ENCODE results near the gene KCNV2. TPM values are rescaled to one million over a fixed set of nuclear protein-coding genes. Genes with fewer than 3 reads are reported as not detected.

The KCNV2 gene
- not detected for total RNA-seq

- DNase-seq (no peak), ATAC-seq (ENCODE audit: low FRiP score in 2 of 2) (no peak)
- no peaks in the 10 kb centered on the region for H3K27me3 ChIP-seq
- no peak for TF ChIP-seq CTCF (IDR thresholded peaks at IDR 0.05)
- TF ChIP-seq POLR2A (IDR thresholded peaks at IDR 0.05): no peak
- no peak for TF ChIP-seq EP300 (IDR thresholded peaks at IDR 0.05)
- TF ChIP-seq POLR2AphosphoS5 (IDR thresholded peaks at IDR 0.05): no peak
- 92 to 100% methylated on average over 6 to 7 of the region's 7 CpGs for WGBS, 2 donors
- no peaks in the 10 kb centered on the region for H3K4me1 ChIP-seq
- no peaks in the 10 kb centered on the region for H3K9me3 ChIP-seq
- no peak within 1 kb of the TSS for H3K4me3 ChIP-seq
- no peaks in the 10 kb centered on the region for H3K36me3 ChIP-seq
- no peak within 1 kb of the TSS for H3K27ac ChIP-seq
These were observed at the start of gene KCNV2 for GRCh38 chr9:2717385-2717784. Gene KCNV2, plus strand, starts transcription at chr9:2717510. Its CDS starts 230 bp downstream, at chr9:2717740.

GRCh38 chr9:2673161-2673560 lies 44.1 kb upstream of the KCNV2 start:
- DNase-seq (no peak), ATAC-seq (ENCODE audit: low FRiP score in 2 of 2) (no peak)
- 95 to 100% methylated on average over 3 of the region's 3 CpGs for WGBS, 2 donors
- no peak for TF ChIP-seq POLR2A (IDR thresholded peaks at IDR 0.05)
- TF ChIP-seq CTCF (IDR thresholded peaks at IDR 0.05): no peak
- no peak for TF ChIP-seq EP300 (IDR thresholded peaks at IDR 0.05)
- no peak for TF ChIP-seq POLR2AphosphoS5 (IDR thresholded peaks at IDR 0.05)
- Histone ChIP-seq H3K27me3 (no peaks in the 10 kb centered on the region), H3K27ac (no peak overlapping the region), H3K4me1 (no peaks in the 10 kb centered on the region), H3K4me3 (no peak overlapping the region), H3K9me3 (no peaks in the 10 kb centered on the region), H3K36me3 (no peaks in the 10 kb centered on the region)

GRCh38 chr9:2674141-2674824 lies 43.0 kb upstream of the KCNV2 start:
- TF ChIP-seq POLR2AphosphoS5 (IDR thresholded peaks at IDR 0.05) (no peak), POLR2A (IDR thresholded peaks at IDR 0.05) (no peak), CTCF (IDR thresholded peaks at IDR 0.05) (no peak), EP300 (IDR thresholded peaks at IDR 0.05) (no peak)
- H3K9me3 ChIP-seq: no peaks in the 10 kb centered on the region
- WGBS, 2 donors: 91% methylated on average over 9 of the region's 9 CpGs
- H3K36me3 ChIP-seq: no peaks in the 10 kb centered on the region
- H3K4me3 ChIP-seq: no peak overlapping the region
- no peak for ATAC-seq (ENCODE audit: low FRiP score in 2 of 2)
- no peak for DNase-seq
- no peak overlapping the region for H3K27ac ChIP-seq
- no peaks in the 10 kb centered on the region for H3K27me3 ChIP-seq
- no peaks in the 10 kb centered on the region for H3K4me1 ChIP-seq

- ATAC-seq (ENCODE audit: low FRiP score in 2 of 2): no peak
- H3K27ac ChIP-seq: no peak overlapping the region
- no peak for DNase-seq
- no peaks in the 10 kb centered on the region for H3K4me1 ChIP-seq
- H3K27me3 ChIP-seq: no peaks in the 10 kb centered on the region
- no peak overlapping the region for H3K4me3 ChIP-seq
- TF ChIP-seq EP300 (IDR thresholded peaks at IDR 0.05) (no peak), POLR2AphosphoS5 (IDR thresholded peaks at IDR 0.05) (no peak), CTCF (IDR thresholded peaks at IDR 0.05) (no peak), POLR2A (IDR thresholded peaks at IDR 0.05) (no peak)
- no peaks in the 10 kb centered on the region for H3K36me3 ChIP-seq
- WGBS, 2 donors: 50 to 93% methylated on average over 1 of the region's 1 CpG
- H3K9me3 ChIP-seq: no peaks in the 10 kb centered on the region
These were observed 41.5 kb upstream of the KCNV2 start for GRCh38 chr9:2675834-2676233.

GRCh38 chr9:2676466-2676865 lies 40.8 kb upstream of the KCNV2 start:
- 59 to 60% methylated on average over 4 of the region's 4 CpGs for WGBS, 2 donors
- DNase-seq: no peak
- Histone ChIP-seq H3K27ac (no peak overlapping the region), H3K36me3 (no peaks in the 10 kb centered on the region), H3K4me1 (no peaks in the 10 kb centered on the region), H3K27me3 (no peaks in the 10 kb centered on the region), H3K9me3 (no peaks in the 10 kb centered on the region), H3K4me3 (no peak overlapping the region)
- ATAC-seq (ENCODE audit: low FRiP score in 2 of 2): no peak
- TF ChIP-seq POLR2A (IDR thresholded peaks at IDR 0.05) (no peak), EP300 (IDR thresholded peaks at IDR 0.05) (no peak), POLR2AphosphoS5 (IDR thresholded peaks at IDR 0.05) (no peak), CTCF (IDR thresholded peaks at IDR 0.05) (no peak)

Data from upper lobe of left lung (tissue), 6 donors.